Measurements from ENCODE around the gene PIP4K2A. TPM values are rescaled to one million over a fixed set of nuclear protein-coding genes. Genes with fewer than 3 reads are reported as not detected.

PIP4K2A gene
- total and polyA plus RNA-seq, 2 donors (not counting 3 experiments of a cell fraction or from before 2014, with no cell fraction given): 11.8 to 32.6 TPM

- TF ChIP-seq FOS (IDR thresholded peaks at IDR 0.05; ENCODE audit: borderline replicate concordance, insufficient read depth, low read length) (no peak), POLR2A (IDR thresholded peaks at IDR 0.05; ENCODE audit: low read depth, low read length) (no peak), MYC (IDR thresholded peaks at IDR 0.05; ENCODE audit: low read depth, low read length) (no peak), GATA2 (IDR thresholded peaks at IDR 0.05; ENCODE audit: insufficient read depth, insufficient read length, low read depth, low read length) (no peak), JUN (IDR thresholded peaks at IDR 0.05; ENCODE audit: borderline replicate concordance, insufficient read depth, insufficient read length, low read depth) (no peak), CTCF (IDR thresholded peaks at IDR 0.05; ENCODE audit: extremely low read depth in 1 of 2, insufficient read depth in 1 of 2, low read depth in 1 of 2, low read length in 2 of 2) (no peak), MAX (IDR thresholded peaks at IDR 0.05; ENCODE audit: insufficient read depth, insufficient read length) (no peak), POLR2AphosphoS5 (IDR thresholded peaks at IDR 0.05; ENCODE audit: insufficient read depth, low read depth, low read length) (no peak), EZH2 (IDR thresholded peaks at IDR 0.05; ENCODE audit: borderline replicate concordance, low read depth, low read length, severe bottlenecking) (no peak)
- Histone ChIP-seq H3K27me3 (ENCODE audit: control insufficient read depth in 2 of 2, insufficient read depth in 2 of 2, low read length in 2 of 2) (no peaks in the 10 kb centered on the region), H3K27ac (ENCODE audit: insufficient read depth, low read depth, low read length) (no peak overlapping the region), H3K9me1 (replicated peaks; ENCODE audit: control insufficient read depth, extremely low read depth, insufficient read depth, low read length) (no peaks in the 10 kb centered on the region), H4K20me1 (replicated peaks; ENCODE audit: control insufficient read depth, extremely low read depth, insufficient read depth, low read length) (no peaks in the 10 kb centered on the region), H3K9ac (replicated peaks; ENCODE audit: extremely low read depth, insufficient read depth, low read length) (no peak overlapping the region), H3K4me3 (replicated peaks in 1 of 3; ENCODE audit: insufficient read depth in 1 of 3, low read depth in 1 of 3, low read length in 3 of 3) (no peak overlapping the region), H3K36me3 (ENCODE audit: control insufficient read depth in 2 of 2, extremely low read depth in 1 of 2, insufficient read depth in 2 of 2, low read length in 2 of 2) (no peaks in the 10 kb centered on the region), H2AFZ (ENCODE audit: low read depth, low read length) (no peak overlapping the region), H3K4me2 (ENCODE audit: insufficient read depth, low read length) (no peak overlapping the region), H3K79me2 (ENCODE audit: control insufficient read depth, insufficient read depth, low read length) (peaks cover 41% of the 10 kb centered on the region), H3K9me3 (replicated peaks; ENCODE audit: control insufficient read depth, insufficient read depth, low read length) (no peaks in the 10 kb centered on the region), H3K4me1 (ENCODE audit: control insufficient read depth, extremely low read depth, insufficient read depth, low read length) (peaks cover 20% of the 10 kb centered on the region)
- intact Hi-C loops (cut with micrococcal nuclease) (no loop called here), dilution Hi-C loops (cut with MboI; ENCODE audit: extremely low pct_ligation_motif_present, low sequenced_read_pairs) (no loop called here)
- no TSS peak for BruUV-seq (replicated peaks)
- CTCF ChIA-PET: no interaction called here
- FAIRE-seq: no peak
- no peak for DNase-seq (ENCODE audit: low read depth, low spot score)
- POLR2A ChIA-PET: no interaction called here
Measured at GRCh38 chr10:22684699-22685098, 29.7 kb downstream of the PIP4K2A start.
